SW 1271 (cell line): ENCODE data around the gene UBE4B.
A peak's percentile ranks its signal among the peaks of the same experiment; 100 is the strongest.
"Not testable (repeated sequence)": the region's sequence is repeated elsewhere in the genome, so short reads cannot be mapped to it uniquely, and the experiment has no call there.

Source experiments
- DNase-seq, 2 experiments: peaks; one replicate each; lab custom pipeline; 2025; lab: John Stamatoyannopoulos, UW

Gene UBE4B

GRCh38 chr1:10210841-10211804 is 178.4 kb downstream of the UBE4B start:
- peak; percentile 37 to 75 for DNase-seq

DNA sequence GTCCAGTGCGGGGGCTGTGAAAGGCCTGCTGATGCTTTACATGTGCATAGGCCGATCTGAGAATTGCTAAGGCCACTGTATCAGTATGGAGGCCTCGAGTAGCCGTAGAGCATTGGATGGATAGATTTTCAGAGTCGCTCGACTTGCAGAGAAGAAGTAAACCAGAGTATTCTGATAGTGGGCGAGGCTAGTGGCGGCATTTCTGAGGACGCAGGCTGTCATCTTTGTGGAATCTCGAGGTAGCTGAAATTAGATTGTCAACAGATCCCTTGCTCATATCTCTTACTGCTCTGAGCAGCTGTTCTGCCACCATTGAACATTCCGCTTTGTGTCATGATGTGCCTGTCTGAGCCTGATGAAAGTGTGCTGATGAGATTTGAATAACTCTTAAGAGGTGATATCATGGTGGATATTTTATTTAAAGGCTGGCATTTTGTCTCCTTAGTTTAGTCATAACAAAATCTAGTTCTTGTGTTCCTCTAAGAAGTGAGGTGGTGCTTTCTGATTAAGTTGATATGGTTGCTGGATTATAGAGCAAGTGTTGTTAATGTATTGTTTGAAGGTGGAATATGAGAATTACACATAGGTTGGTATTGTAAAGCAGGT is 179.2 kb downstream of the UBE4B start:
- peak in 1 of 2 experiments; percentile 61 for DNase-seq

DNA sequence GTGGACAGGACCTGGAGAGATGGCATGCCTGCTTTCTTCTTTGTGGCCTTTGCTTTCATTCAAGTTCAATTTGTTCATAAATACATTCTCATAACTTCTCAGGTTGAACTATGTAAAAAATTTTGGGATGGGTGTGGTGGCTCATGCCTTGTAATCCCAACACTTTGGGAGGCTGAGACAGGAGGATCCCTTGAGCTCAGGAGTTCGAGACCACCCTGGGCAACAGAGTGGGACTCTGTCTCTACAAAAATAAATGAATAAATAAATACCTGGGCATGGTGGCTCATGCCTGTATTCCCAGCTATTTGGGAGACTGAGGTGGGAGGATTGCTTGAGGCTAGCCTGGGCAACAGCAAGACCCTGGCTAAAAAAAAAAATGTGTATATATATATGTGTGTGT is 179.7 kb downstream of the UBE4B start:
- DNase-seq = no peak

DNA sequence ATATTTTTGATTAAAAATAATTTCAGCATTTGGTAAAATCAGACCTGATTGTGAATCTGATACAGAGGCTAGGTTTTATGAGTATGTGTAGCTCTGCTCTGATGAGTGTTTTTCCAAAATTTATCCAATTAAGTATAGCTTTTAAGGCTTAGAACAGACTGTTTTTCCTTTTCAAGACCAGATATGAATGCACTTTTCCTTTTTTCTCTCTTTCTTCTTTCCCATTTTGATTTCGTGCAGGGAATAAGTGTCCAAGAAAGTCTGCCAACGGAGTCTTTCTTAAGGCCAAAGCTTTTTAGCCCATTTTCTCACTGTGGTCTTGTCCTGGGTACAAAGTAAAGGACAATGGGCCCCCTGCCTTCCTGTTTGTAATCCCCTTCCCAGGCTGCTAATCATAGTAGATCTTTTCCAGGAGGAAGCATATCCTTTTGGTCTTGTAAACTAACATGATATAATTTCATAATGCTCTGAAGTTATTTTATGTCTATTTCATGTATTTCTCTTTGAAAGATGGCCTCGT is 180.5 kb downstream of the UBE4B start:
- DNase-seq = no peak

DNA sequence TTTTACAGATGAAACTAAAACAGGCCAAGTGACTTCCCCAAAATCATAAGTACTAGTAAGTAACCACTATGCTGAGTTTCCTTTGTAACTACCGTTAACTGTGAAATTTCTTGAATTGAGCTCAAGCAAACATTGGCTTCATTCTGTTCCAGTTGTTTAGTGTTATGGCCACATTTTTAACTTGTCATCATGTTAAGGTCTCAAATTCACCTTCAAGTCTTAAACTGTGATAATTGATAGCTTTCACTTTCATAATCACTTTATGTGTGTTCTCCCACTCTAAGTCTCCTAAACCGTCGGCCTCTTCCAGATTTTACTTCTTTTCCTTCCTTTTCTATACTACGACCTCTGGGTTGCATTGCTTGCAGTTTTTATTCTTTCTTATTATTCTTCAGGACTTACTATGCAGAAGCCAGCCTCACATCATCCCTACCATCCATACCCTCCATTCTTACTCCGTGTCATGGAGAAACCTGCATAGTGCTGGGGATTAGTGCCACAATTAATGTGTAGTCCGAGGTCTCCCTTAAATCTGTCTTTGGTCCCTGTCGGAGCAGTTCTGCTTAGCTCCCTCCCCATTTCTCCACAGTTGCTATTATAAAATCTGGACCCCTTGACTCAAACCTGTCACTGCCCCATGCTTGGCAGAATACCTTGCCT is 183.5 kb downstream of the UBE4B start:
- no peak for DNase-seq

- no peak for DNase-seq
Observed at GRCh38 chr1:10217748-10218441, 185.1 kb downstream of the UBE4B start.

DNA sequence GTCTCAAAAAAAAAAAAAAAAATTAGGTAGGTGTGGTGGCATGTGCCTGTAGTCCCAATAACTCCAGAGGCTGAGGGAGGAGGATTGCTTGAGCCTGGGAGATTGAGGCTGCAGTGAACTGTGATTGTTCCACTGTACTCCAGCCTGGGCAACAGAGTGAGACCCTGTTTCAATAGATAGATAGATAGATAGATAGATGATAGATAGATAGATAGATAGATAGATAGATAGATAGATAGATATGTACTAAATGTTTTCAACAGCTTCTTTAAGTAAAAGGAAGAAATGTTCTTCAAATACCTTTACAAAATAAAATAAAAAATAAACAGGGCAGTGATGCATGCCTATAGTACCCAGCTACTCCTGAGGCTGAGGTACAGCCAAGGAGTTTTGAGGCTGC is 187.4 kb downstream of the UBE4B start:
- DNase-seq = no peak

DNA sequence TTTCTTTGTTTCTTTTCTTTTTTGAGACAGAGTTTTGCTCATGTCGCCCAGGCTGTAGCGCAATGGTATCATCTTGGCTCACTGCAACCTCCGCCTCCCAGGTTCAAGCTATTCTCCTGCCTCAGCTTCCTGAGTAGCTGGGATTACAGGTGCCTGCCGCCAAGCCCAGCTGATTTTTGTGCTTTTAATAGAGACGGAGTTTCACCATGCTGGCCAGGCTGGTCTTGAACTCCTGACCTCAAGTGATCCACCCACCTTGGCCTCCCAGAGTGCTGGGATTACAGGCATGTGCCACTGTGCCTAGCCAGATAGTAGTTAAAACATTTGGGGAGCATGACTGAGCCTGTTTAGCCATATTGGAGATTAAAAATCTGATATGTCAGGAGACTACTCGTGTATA is 187.9 kb downstream of the UBE4B start:
- not testable (repeated sequence) for DNase-seq

GRCh38 chr1:10225573-10225972 is 192.8 kb downstream of the UBE4B start:
- DNase-seq = no peak

DNA sequence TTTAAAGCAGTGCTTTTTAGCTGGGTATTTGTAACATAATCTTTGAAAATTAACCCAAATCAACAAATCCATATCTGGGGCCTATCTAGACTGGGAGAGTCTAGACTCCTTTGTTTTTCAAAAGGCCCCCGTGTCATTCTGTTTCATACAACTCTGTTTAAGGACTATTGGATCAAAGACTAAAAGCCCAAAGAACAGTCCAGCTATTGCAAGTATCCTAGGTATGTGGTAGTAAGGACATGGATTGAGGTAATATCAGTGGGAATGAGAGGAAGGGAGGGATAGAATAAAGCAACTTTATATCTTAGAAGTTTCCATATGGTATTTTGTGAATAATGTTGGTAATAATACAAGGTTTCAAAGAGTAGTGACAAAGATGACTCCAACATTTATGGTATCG is 195.8 kb downstream of the UBE4B start:
- DNase-seq = no peak

DNA sequence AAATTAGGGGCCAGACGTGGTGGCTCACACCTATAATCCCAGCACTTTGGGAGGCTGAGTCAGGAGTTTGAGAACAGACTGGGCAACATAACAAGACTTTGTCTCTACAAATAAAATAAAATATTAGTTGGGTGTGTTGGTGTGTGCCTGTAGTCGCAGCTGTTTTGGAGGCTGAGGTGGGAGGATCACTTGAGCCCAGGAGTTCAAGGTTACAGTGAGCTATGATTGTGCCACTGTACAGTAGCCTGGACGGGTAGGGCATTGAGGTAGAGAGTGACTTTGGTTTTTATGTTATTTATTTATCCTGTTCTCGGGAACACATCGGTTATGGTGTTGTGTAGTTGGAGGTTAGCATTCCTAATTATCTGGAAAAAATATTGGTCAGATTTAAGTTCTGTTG is 197.1 kb downstream of the UBE4B start:
- no peak for DNase-seq
